HCT116 (cell line): Measurements from ENCODE around the gene RCAN2. TPM values are rescaled to one million over a fixed set of nuclear protein-coding genes. Genes with fewer than 3 reads are reported as not detected.

Experiments used
- ATAC-seq: fragments of 200-7000 bp; cut with Tn5 transposase; 2 replicates; pipeline ENCODE4 v1.9.1; 2020; ENCODE audit warnings: mild to moderate bottlenecking, moderate library complexity
- BruUV-seq: library from RNA; stranded (reverse); fragments of 400-500 nt; replicated peaks from 2 replicates; lab custom pipeline; 2021; lab: Mats Ljungman, UMichigan
- CTCF ChIA-PET: fragments of 300-600 bp; sonication (Branson Sonifier 250); formaldehyde crosslinking; loops from one replicate; lab custom pipeline; 2021; ENCODE audit warnings: antibody characterized with exemption; lab: Charles Lee
- POLR2A ChIA-PET: fragments of 300-600, 350-600 bp; sonication (Branson Sonifier 250); formaldehyde crosslinking; loops from one replicate; lab custom pipeline; 2021; ENCODE audit warnings: antibody characterized with exemption; lab: Charles Lee
- RAD21 ChIA-PET, 2 experiments: fragments of 300-600 bp; sonication (Branson Sonifier 250); formaldehyde crosslinking; loops; one replicate each; lab custom pipeline; 2023; ENCODE audit warnings: low total read pairs in 2 of 2; ENCODE audit not compliant: uncharacterized antibody in 2 of 2, unreplicated experiment in 2 of 2, low non-redundant PET in 1 of 2; lab: Charles Lee
- DNase-seq: peaks from one replicate; pipeline ENCODE4 v3.0.0-alpha.2; 2010; ENCODE audit warnings: low read depth, low spot score
- H2AFZ ChIP-seq: fragments of 200-600 bp; shearing (Covaris generic), sonication (generic); 2 replicates; pipeline ENCODE4 v1.6.1; 2017; ENCODE audit warnings: low read depth, mixed run types, mixed read lengths, antibody characterized with exemption, low read length; ENCODE audit not compliant: poor library complexity, severe bottlenecking
- H3K27ac ChIP-seq: 2 replicates; pipeline ENCODE4 v1.5.1; 2012; ENCODE audit warnings: low read depth, low read length
- H3K27me3 ChIP-seq: fragments of 200-600 bp; sonication (generic); 2 replicates; pipeline ENCODE4 v1.6.1; 2016; ENCODE audit warnings: mixed run types, low read length, mixed read lengths; ENCODE audit not compliant: insufficient read depth
- H3K36me3 ChIP-seq, 2 experiments: fragments of 200-500 bp in 1 of 2; fragments of 200-600 bp in 1 of 2; sonication (Bioruptor generic) in 1 of 2; sonication (generic) in 1 of 2; 2 replicates each; pipeline versions ENCODE4 v1.5.1 to v1.6.1; 2014 to 2016; ENCODE audit warnings: low read length in 2 of 2, inconsistent platforms in 1 of 2, mixed read lengths in 1 of 2, mixed run types in 1 of 2; ENCODE audit not compliant: insufficient read depth in 2 of 2, control insufficient read depth in 1 of 2
- H3K4me1 ChIP-seq, 2 experiments: fragments of 200-600 bp in 1 of 2; sonication (generic) in 1 of 2; 2 replicates each; pipeline versions ENCODE4 v1.5.1 to v1.6.1; 2012 to 2017; ENCODE audit warnings: low read length in 2 of 2, inconsistent platforms in 1 of 2, mild to moderate bottlenecking in 1 of 2, mixed read lengths in 1 of 2, mixed run types in 1 of 2, moderate library complexity in 1 of 2; ENCODE audit not compliant: insufficient read depth in 2 of 2, control insufficient read depth in 1 of 2
- H3K4me2 ChIP-seq: fragments of 200-600 bp; sonication (generic); 2 replicates; pipeline ENCODE4 v1.6.1; 2017; ENCODE audit warnings: mixed run types, low read length, mixed read lengths
- H3K4me3 ChIP-seq, 2 experiments: fragments of 200-600 bp in 1 of 2; sonication (generic) in 1 of 2; replicated peaks in 1 of 2; 2 replicates each; pipeline ENCODE4 v1.5.1; 2011 to 2016; ENCODE audit warnings: low read length in 2 of 2, control low read depth in 1 of 2, low read depth in 1 of 2, mild to moderate bottlenecking in 1 of 2, mixed read lengths in 1 of 2, mixed run types in 1 of 2
- H3K79me2 ChIP-seq: fragments of 200-600 bp; sonication (generic); 2 replicates; pipeline ENCODE4 v1.6.1; 2017; ENCODE audit warnings: mild to moderate bottlenecking, mixed run types, low read length, moderate library complexity, mixed read lengths; ENCODE audit not compliant: insufficient read depth
- H3K9ac ChIP-seq: fragments of 200-600 bp; sonication (generic); 2 replicates; pipeline ENCODE4 v1.6.1; 2016; ENCODE audit warnings: low read length, mixed read lengths
- H3K9me2 ChIP-seq: fragments of 200-600 bp; sonication (generic), shearing (Covaris generic); 2 replicates; pipeline ENCODE4 v1.6.1; 2017; ENCODE audit warnings: mixed run types, mild to moderate bottlenecking, moderate library complexity; ENCODE audit not compliant: insufficient read depth
- H3K9me3 ChIP-seq, 2 experiments: fragments of 200-500 bp in 1 of 2; fragments of 200-600 bp in 1 of 2; sonication (Bioruptor generic) in 1 of 2; sonication (generic) in 1 of 2; 2 replicates each; pipeline ENCODE4 v1.6.1; 2014 to 2017; ENCODE audit warnings: low read length in 2 of 2, mixed read lengths in 2 of 2, inconsistent platforms in 1 of 2, low read depth in 1 of 2, mild to moderate bottlenecking in 1 of 2, mixed run types in 1 of 2, moderate library complexity in 1 of 2; ENCODE audit not compliant: control insufficient read depth in 1 of 2, insufficient read depth in 1 of 2
- H4K20me1 ChIP-seq: fragments of 200-600 bp; sonication (generic), shearing (Covaris generic); 2 replicates; pipeline ENCODE4 v1.6.1; 2017; ENCODE audit warnings: mixed run types, mild to moderate bottlenecking, moderate library complexity; ENCODE audit not compliant: insufficient read depth
- CEBPB ChIP-seq: IDR thresholded peaks from 2 replicates; pipeline ENCODE4 v1.6.1; 2012; ENCODE audit warnings: low read depth
- FOSL1 ChIP-seq: IDR thresholded peaks from 2 replicates; pipeline ENCODE4 v1.6.1; 2012; ENCODE audit warnings: low read depth
- POLR2AphosphoS5 ChIP-seq: IDR thresholded peaks from 2 replicates; pipeline ENCODE4 v1.6.1; 2011; ENCODE audit warnings: mild to moderate bottlenecking, low read depth, low read length, moderate library complexity
- SIN3A ChIP-seq: IDR thresholded peaks from 2 replicates; pipeline ENCODE4 v1.6.1; 2012; ENCODE audit warnings: low read depth
- SRF ChIP-seq: IDR thresholded peaks from 2 replicates; pipeline ENCODE4 v1.6.1; 2012; ENCODE audit warnings: low read depth
- YY1 ChIP-seq: IDR thresholded peaks from 2 replicates; pipeline ENCODE4 v1.6.1; 2011; ENCODE audit warnings: low read length, low read depth, moderate library complexity, mild to moderate bottlenecking; ENCODE audit not compliant: insufficient replicate concordance; ENCODE audit errors: extremely low read depth
- ZFX ChIP-seq: fragments of 450-650 bp; IDR thresholded peaks from 2 replicates; pipeline ENCODE4 v1.6.1; 2017
- intact Hi-C: fragments of 100-400 bp; cut with micrococcal nuclease; formaldehyde crosslinking; loops from 2 replicates; pipeline ENCODE4 v1.10.0; 2022
- total RNA-seq: library from RNA; stranded (reverse); gene quantifications from one replicate; pipeline ENCODE4 v1.2.1, GENCODE V29; 2021; ENCODE audit not compliant: unreplicated experiment
- TF ChIP-seq, protein P1 (sequence below): IDR thresholded peaks from 2 replicates; pipeline ENCODE4 v1.6.1; 2012; ENCODE audit warnings: low read depth
- TF ChIP-seq, protein P2 (sequence below), 3 experiments: fragments of 200-600 bp in 1 of 3; sonication (generic) in 1 of 3; IDR thresholded peaks in 2 of 3; conservative IDR thresholded peaks in 1 of 3; 2 replicates each; pipeline ENCODE4 v1.5.1; 2012 to 2017; ENCODE audit warnings: low read depth in 2 of 3, low read length in 2 of 3, antibody characterized with exemption in 1 of 3, borderline replicate concordance in 1 of 3, control low read depth in 1 of 3, mild to moderate bottlenecking in 1 of 3, mixed read lengths in 1 of 3, mixed run types in 1 of 3, moderate library complexity in 1 of 3; ENCODE audit not compliant: insufficient read depth in 1 of 3

The RCAN2 gene
- total RNA-seq, 1 experiment from 2014 or later: 0.57 TPM

DNA sequence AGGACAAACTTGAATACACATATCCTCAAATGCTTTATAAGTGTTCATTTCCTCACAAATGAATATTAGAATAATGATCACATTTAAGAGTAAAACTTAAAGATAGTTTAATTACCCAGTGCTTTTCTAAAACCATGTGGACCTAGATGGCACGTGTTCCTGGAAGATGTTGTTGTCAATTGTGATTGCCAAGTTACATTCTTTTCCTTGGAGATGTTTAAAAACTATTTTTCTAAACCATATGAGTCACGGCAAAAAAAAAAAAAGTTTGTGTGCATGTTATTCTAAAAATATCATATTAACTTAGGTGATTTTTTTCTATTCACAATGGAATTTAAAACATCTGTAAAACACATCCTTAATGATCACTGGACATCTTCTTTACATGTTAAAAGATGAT lies 51.1 kb downstream of the RCAN2 start (continued):
- TF ChIP-seq YY1 (no peak), FOSL1 (no peak), CEBPB (no peak), SIN3A (no peak)
- TF ChIP-seq, protein P1, sequence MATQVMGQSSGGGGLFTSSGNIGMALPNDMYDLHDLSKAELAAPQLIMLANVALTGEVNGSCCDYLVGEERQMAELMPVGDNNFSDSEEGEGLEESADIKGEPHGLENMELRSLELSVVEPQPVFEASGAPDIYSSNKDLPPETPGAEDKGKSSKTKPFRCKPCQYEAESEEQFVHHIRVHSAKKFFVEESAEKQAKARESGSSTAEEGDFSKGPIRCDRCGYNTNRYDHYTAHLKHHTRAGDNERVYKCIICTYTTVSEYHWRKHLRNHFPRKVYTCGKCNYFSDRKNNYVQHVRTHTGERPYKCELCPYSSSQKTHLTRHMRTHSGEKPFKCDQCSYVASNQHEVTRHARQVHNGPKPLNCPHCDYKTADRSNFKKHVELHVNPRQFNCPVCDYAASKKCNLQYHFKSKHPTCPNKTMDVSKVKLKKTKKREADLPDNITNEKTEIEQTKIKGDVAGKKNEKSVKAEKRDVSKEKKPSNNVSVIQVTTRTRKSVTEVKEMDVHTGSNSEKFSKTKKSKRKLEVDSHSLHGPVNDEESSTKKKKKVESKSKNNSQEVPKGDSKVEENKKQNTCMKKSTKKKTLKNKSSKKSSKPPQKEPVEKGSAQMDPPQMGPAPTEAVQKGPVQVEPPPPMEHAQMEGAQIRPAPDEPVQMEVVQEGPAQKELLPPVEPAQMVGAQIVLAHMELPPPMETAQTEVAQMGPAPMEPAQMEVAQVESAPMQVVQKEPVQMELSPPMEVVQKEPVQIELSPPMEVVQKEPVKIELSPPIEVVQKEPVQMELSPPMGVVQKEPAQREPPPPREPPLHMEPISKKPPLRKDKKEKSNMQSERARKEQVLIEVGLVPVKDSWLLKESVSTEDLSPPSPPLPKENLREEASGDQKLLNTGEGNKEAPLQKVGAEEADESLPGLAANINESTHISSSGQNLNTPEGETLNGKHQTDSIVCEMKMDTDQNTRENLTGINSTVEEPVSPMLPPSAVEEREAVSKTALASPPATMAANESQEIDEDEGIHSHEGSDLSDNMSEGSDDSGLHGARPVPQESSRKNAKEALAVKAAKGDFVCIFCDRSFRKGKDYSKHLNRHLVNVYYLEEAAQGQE: no peak

DNA sequence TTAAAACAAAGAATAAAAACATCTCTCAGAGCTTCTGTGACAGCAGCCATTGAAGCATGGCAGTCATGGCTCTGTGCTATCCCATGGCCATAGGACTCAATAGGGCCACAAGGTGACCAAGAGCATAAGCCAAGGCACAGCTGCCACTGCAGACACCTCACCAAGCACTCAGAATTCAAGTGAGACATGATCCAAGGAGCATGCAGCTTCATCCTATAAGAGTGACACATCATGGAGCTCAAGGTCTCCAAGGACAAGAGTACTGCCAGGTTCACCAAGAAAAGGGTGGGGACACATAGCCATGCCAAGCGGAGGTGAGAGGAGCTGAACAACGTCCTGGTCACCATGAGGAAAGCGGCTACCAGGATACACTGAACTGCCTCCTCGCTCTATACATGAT lies 53.0 kb downstream of the RCAN2 start:
- no peak overlapping the region for H3K4me2 ChIP-seq
- H3K9ac ChIP-seq: no peak overlapping the region
- H4K20me1 ChIP-seq: no peaks in the 10 kb centered on the region
- POLR2A ChIA-PET: interaction anchor here (0.8 kb wide), 1 partner anchor 597 kb away, joined by 3 read pairs; no protein-coding TSS in a partner anchor
- RAD21 ChIA-PET: no interaction called here
- H3K79me2 ChIP-seq: no peaks in the 10 kb centered on the region
- H3K36me3 ChIP-seq: no peaks in the 10 kb centered on the region
- H2AFZ ChIP-seq: no peak overlapping the region
- no peak overlapping the region for H3K4me3 ChIP-seq
- H3K27ac ChIP-seq: no peak overlapping the region
- H3K9me3 ChIP-seq: no peaks in the 10 kb centered on the region
- DNase-seq: no peak
- no TSS peak for BruUV-seq
- CTCF ChIA-PET: no interaction called here
- no peaks in the 10 kb centered on the region for H3K9me2 ChIP-seq
- intact Hi-C loops: no loop called here
- H3K4me1 ChIP-seq: no peaks in the 10 kb centered on the region
- ATAC-seq: no peak
- no peaks in the 10 kb centered on the region for H3K27me3 ChIP-seq
- TF ChIP-seq, protein P2, sequence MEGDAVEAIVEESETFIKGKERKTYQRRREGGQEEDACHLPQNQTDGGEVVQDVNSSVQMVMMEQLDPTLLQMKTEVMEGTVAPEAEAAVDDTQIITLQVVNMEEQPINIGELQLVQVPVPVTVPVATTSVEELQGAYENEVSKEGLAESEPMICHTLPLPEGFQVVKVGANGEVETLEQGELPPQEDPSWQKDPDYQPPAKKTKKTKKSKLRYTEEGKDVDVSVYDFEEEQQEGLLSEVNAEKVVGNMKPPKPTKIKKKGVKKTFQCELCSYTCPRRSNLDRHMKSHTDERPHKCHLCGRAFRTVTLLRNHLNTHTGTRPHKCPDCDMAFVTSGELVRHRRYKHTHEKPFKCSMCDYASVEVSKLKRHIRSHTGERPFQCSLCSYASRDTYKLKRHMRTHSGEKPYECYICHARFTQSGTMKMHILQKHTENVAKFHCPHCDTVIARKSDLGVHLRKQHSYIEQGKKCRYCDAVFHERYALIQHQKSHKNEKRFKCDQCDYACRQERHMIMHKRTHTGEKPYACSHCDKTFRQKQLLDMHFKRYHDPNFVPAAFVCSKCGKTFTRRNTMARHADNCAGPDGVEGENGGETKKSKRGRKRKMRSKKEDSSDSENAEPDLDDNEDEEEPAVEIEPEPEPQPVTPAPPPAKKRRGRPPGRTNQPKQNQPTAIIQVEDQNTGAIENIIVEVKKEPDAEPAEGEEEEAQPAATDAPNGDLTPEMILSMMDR (IDR thresholded peaks at IDR 0.05 in 2 of 3, conservative IDR thresholded peaks at IDR 0.05 in 1 of 3; ENCODE audit: borderline replicate concordance in 1 of 3, insufficient read depth in 1 of 3, low read depth in 2 of 3, low read length in 2 of 3): no peak
- TF ChIP-seq SRF (no peak), SIN3A (no peak), ZFX (no peak), POLR2AphosphoS5 (no peak)
- TF ChIP-seq, protein P1: no peak
